ENCODE data around the gene FBXL19.

DNA sequence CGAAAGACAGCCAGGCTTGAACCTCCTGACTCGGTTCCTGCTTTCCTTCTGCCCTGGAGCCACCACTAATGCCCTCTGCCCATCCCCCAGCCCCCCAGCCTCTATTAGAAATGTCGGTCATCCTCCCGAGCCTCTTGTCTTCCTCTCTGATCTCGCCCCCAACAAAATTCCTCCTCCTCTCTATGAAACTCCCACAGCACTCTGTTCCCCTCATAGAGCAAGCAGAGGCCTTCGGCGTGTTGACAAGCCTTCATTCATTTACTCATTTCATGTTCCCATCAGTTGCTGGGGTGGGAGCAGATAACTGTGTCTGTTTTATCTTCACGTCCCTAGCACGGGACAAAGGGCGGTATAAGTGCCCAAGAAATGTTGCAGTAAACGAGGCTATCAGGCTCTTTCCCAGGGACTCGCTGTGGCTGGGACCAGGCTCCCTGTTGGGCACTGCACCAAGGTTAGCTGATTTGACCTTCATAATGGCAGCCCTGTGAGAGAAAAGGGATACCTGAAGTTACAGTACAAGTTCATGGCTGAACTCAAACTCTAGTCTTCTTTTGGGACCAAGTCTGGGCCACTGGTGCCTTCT lies 7.8 kb downstream of the FBXL19 start:
- no peak for TF ChIP-seq CTCF (IDR thresholded peaks at IDR 0.05; ENCODE audit: low read depth, low read length, missing input control)
- TF ChIP-seq, protein P1, sequence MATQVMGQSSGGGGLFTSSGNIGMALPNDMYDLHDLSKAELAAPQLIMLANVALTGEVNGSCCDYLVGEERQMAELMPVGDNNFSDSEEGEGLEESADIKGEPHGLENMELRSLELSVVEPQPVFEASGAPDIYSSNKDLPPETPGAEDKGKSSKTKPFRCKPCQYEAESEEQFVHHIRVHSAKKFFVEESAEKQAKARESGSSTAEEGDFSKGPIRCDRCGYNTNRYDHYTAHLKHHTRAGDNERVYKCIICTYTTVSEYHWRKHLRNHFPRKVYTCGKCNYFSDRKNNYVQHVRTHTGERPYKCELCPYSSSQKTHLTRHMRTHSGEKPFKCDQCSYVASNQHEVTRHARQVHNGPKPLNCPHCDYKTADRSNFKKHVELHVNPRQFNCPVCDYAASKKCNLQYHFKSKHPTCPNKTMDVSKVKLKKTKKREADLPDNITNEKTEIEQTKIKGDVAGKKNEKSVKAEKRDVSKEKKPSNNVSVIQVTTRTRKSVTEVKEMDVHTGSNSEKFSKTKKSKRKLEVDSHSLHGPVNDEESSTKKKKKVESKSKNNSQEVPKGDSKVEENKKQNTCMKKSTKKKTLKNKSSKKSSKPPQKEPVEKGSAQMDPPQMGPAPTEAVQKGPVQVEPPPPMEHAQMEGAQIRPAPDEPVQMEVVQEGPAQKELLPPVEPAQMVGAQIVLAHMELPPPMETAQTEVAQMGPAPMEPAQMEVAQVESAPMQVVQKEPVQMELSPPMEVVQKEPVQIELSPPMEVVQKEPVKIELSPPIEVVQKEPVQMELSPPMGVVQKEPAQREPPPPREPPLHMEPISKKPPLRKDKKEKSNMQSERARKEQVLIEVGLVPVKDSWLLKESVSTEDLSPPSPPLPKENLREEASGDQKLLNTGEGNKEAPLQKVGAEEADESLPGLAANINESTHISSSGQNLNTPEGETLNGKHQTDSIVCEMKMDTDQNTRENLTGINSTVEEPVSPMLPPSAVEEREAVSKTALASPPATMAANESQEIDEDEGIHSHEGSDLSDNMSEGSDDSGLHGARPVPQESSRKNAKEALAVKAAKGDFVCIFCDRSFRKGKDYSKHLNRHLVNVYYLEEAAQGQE (IDR thresholded peaks at IDR 0.05), result no peak
- no peak for TF ChIP-seq TAF1 (conservative IDR thresholded peaks at IDR 0.05)
- no peak for TF ChIP-seq RXRA (IDR thresholded peaks at IDR 0.05)
